SJSA1 (cell line): ENCODE results near the gene DNAAF3. TPM values are rescaled to one million over a fixed set of nuclear protein-coding genes. Genes with fewer than 3 reads are reported as not detected.

Experiments
- DNase-seq, 2 experiments: peaks; one replicate each; pipeline ENCODE4 v3.0.0-alpha.2; 2015 to 2020; ENCODE audit warnings: low spot score in 2 of 2, low read depth in 1 of 2
- H3K27ac ChIP-seq: fragments of 250-450 bp; sonication (Bioruptor Pico); 2 replicates; pipeline ENCODE4 v1.5.1; 2020; ENCODE audit warnings: mild to moderate bottlenecking, moderate library complexity
- H3K27me3 ChIP-seq: fragments of 250-450 bp; sonication (Bioruptor Pico); replicated peaks from 2 replicates; pipeline ENCODE4 v1.5.1; 2020; ENCODE audit warnings: mild to moderate bottlenecking, moderate library complexity
- H3K36me3 ChIP-seq: fragments of 250-450 bp; sonication (Bioruptor Pico); 2 replicates; pipeline ENCODE4 v1.5.1; 2020; ENCODE audit warnings: mild to moderate bottlenecking
- H3K4me1 ChIP-seq: fragments of 250-450 bp; sonication (Bioruptor Pico); replicated peaks from 2 replicates; pipeline ENCODE4 v1.6.1; 2021; ENCODE audit warnings: mild to moderate bottlenecking
- H3K4me3 ChIP-seq: fragments of 250-450 bp; sonication (Bioruptor Pico); 2 replicates; pipeline ENCODE4 v1.5.1; 2020; ENCODE audit warnings: mild to moderate bottlenecking
- H3K9me3 ChIP-seq: fragments of 250-450 bp; sonication (Bioruptor Pico); replicated peaks from 2 replicates; pipeline ENCODE4 v1.5.1; 2020; ENCODE audit warnings: mild to moderate bottlenecking
- total RNA-seq: library from RNA; depleted of rRNA; stranded (reverse); fragments of >200 nt; shearing (Covaris generic); gene quantifications from 2 replicates; pipeline ENCODE4 v1.2.3, GENCODE V29; 2014; rRNA removed

DNAAF3 gene
- total RNA-seq, 1 experiment from 2014 or later, result 0.18 TPM

- Histone ChIP-seq H3K4me1 (peaks cover 12% of the 10 kb centered on the region), H3K9me3 (peaks cover 4% of the 10 kb centered on the region; the same call in 1 of the 2 replicates), H3K36me3 (peaks cover 32% of the 10 kb centered on the region), H3K27me3 (no peaks in the 10 kb centered on the region), H3K27ac (no peak overlapping the region), H3K4me3 (no peak overlapping the region)
- DNase-seq, result no peak
Observed at GRCh38 chr19:55112246-55112776, 54.1 kb downstream of the DNAAF3 start.

GRCh38 chr19:55111238-55111831 is 55.1 kb downstream of the DNAAF3 start:
- Histone ChIP-seq H3K27me3 (no peaks in the 10 kb centered on the region), H3K27ac (no peak overlapping the region), H3K36me3 (peaks cover 33% of the 10 kb centered on the region), H3K4me3 (no peak overlapping the region), H3K4me1 (peaks cover 8% of the 10 kb centered on the region), H3K9me3 (no peaks in the 10 kb centered on the region)
- no peak for DNase-seq

DNA sequence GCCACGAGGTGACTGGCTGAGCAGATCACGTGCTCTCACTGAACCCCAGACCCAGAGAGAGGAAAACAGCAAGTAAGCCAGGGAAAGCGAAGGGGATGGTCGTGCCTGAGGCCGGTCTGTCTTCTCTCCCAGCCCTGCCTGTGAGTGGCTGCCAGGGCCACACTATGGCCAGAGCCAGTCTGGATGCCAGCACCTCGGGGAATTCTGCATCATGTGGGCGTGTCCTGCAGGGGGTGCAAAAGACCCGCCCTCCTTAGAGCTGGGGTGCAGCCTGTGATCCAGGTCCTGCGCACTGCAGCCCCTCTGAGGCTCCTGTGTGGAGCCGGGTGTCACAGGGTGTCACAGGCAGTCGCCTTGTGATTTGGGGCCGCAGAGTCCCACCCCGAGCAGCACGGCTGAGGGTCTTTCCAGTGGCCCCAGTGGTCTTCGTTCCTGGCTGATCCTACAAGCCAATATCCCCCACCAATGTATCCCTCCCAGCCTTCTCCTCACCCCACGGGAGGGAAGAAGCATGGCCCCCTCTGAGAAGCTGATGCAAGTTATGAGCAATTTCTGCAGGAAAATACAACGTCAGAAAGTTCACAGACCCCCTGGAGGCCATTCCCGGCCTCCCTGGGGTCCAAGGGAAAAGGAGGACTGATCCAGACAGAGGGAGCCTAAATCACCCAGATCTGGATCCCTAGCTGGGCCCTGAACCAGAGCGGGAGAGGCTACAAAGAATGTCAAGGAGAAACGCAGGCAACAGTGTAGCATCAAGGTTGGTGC is 56.7 kb downstream of the DNAAF3 start:
- no peak for DNase-seq
- Histone ChIP-seq H3K36me3 (peaks cover 36% of the 10 kb centered on the region), H3K27me3 (no peaks in the 10 kb centered on the region), H3K27ac (no peak overlapping the region), H3K9me3 (no peaks in the 10 kb centered on the region), H3K4me3 (no peak overlapping the region), H3K4me1 (no peaks in the 10 kb centered on the region)

Other genes starting within 250 kb of the DNAAF3 start
- not detected in 2 replicates for gene NLRP7, start 219.1 kb downstream of the DNAAF3 start, total RNA-seq
- gene NLRP2, start 200.2 kb downstream of the DNAAF3 start, total RNA-seq, result not detected in 2 replicates
- gene GP6, start 128.3 kb downstream of the DNAAF3 start, total RNA-seq, result not detected in 2 replicates
- 3.7 and 7.1 TPM in 2 replicates for gene RDH13, start 103.5 kb downstream of the DNAAF3 start, total RNA-seq
- 3.5 and 11.8 TPM in 2 replicates for gene EPS8L1, start 90.7 kb downstream of the DNAAF3 start, total RNA-seq
- gene PPP1R12C, start 49.0 kb downstream of the DNAAF3 start, total RNA-seq, result 72.7 and 82.4 TPM in 2 replicates
- 0.34 and 3.4 TPM in 2 replicates for gene TNNT1, start 17.4 kb downstream of the DNAAF3 start, total RNA-seq
- not detected in 2 replicates for gene TNNI3, start 8.9 kb downstream of the DNAAF3 start, total RNA-seq
- not detected in 2 replicates for gene SYT5, start 13.7 kb upstream of the DNAAF3 start, total RNA-seq
- gene PTPRH, start 42.9 kb upstream of the DNAAF3 start, total RNA-seq, result 1.4 and 2.0 TPM in 2 replicates
- 0.94 and 1.8 TPM in 2 replicates for gene TMEM86B, start 62.1 kb upstream of the DNAAF3 start, total RNA-seq
- 33.6 and 48.0 TPM in 2 replicates for gene PPP6R1, start 92.4 kb upstream of the DNAAF3 start, total RNA-seq
- 43.5 and 51.4 TPM in 2 replicates for gene HSPBP1, start 113.5 kb upstream of the DNAAF3 start, total RNA-seq
- 8.5 and 10.3 TPM in 2 replicates for gene BRSK1, start 117.4 kb upstream of the DNAAF3 start, total RNA-seq
- gene TMEM150B, start 158.7 kb upstream of the DNAAF3 start, total RNA-seq, result not detected in 2 replicates
- 4.0 and 6.8 TPM in 2 replicates for gene KMT5C, start 173.3 kb upstream of the DNAAF3 start, total RNA-seq
- gene COX6B2, start 188.1 kb upstream of the DNAAF3 start, total RNA-seq, result 0.11 TPM in 1 of 2 replicates, not detected in the other
- gene GARIN5B, start 196.6 kb upstream of the DNAAF3 start, total RNA-seq, result 0.03 TPM in 1 of 2 replicates, not detected in the other
- gene IL11, start 203.8 kb upstream of the DNAAF3 start, total RNA-seq, result 116 and 141 TPM in 2 replicates
- gene TMEM190, start 210.2 kb upstream of the DNAAF3 start, total RNA-seq, result not detected in 2 replicates
- not detected in 2 replicates for gene TMEM238, start 217.7 kb upstream of the DNAAF3 start, total RNA-seq
- 243 and 543 TPM in 2 replicates for gene RPL28, start 219.3 kb upstream of the DNAAF3 start, total RNA-seq
- 509 and 518 TPM in 2 replicates for gene UBE2S, start 241.2 kb upstream of the DNAAF3 start, total RNA-seq